Kidney glomerular epithelial cell (primary cell): ENCODE data around the gene MANBA.

Experiments
- DNase-seq: peaks from one replicate; lab custom pipeline; 2025; lab: John Stamatoyannopoulos, UW

MANBA gene

GRCh38 chr4:102592256-102592655 lies 168.5 kb downstream of the MANBA start:
- no peak for DNase-seq

- DNase-seq = no peak
Observed at GRCh38 chr4:102589743-102590142, 171.0 kb downstream of the MANBA start.

- no peak for DNase-seq
Observed at GRCh38 chr4:102586644-102587021, 174.1 kb downstream of the MANBA start.

GRCh38 chr4:102586002-102586643 lies 174.6 kb downstream of the MANBA start:
- DNase-seq = no peak

- DNase-seq = no peak
Observed at GRCh38 chr4:102585329-102585728, 175.4 kb downstream of the MANBA start.

GRCh38 chr4:102584091-102584490 lies 176.7 kb downstream of the MANBA start:
- no peak for DNase-seq
